Right cardiac atrium (tissue), 5 donors: ENCODE results near the gene TMCO1. TPM values are rescaled to one million over a fixed set of nuclear protein-coding genes. Genes with fewer than 3 reads are reported as not detected.
"Not testable (repeated sequence)": the region's sequence is repeated elsewhere in the genome, so short reads cannot be mapped to it uniquely, and the experiment has no call there.

ENCODE experiments used
- ATAC-seq, 2 donors: fragments of 200-7000 bp; cut with Tn5 transposase; one replicate each; pipeline versions ENCODE4 v1.8.0 to v1.9.1; 2020; ENCODE audit warnings: moderate library complexity in 2 of 2, mild to moderate bottlenecking in 1 of 2
- DNase-seq, 3 donors: peaks; one replicate each; pipeline ENCODE4 v3.0.0-alpha.2; 2020
- H3K27ac ChIP-seq: one replicate; pipeline ENCODE4 v1.5.1; 2013; ENCODE audit warnings: mild to moderate bottlenecking, low read length, control low read depth, moderate library complexity
- H3K27me3 ChIP-seq: one replicate; pipeline ENCODE4 v1.6.1; 2013; ENCODE audit not compliant: control insufficient read depth, insufficient read depth
- H3K4me1 ChIP-seq: one replicate; pipeline ENCODE4 v1.6.1; 2013; ENCODE audit warnings: low read length; ENCODE audit not compliant: control insufficient read depth, insufficient read depth
- H3K4me3 ChIP-seq: one replicate; pipeline ENCODE4 v1.5.1; 2013; ENCODE audit warnings: low read length, control low read depth
- H3K9me3 ChIP-seq: one replicate; pipeline ENCODE4 v1.6.1; 2013; ENCODE audit warnings: low read length; ENCODE audit not compliant: control insufficient read depth
- WGBS: extraction: QIAGEN DNeasy Blood & Tissue Kit; methylation state at CpG from one replicate; pipeline ENCODE4 v1.1.7; 2013; 5-methylcytosine and 5-hydroxymethylcytosine counted together
- intact Hi-C, 4 donors: fragments of 100-400 bp; cut with DNase I; formaldehyde crosslinking; loops; one replicate each; pipeline versions ENCODE4 v1.11.0 to v1.14.0; 2022 to 2023
- polyA plus RNA-seq: library from polyadenylated mRNA; stranded (reverse); fragments of 200-250 nt; gene quantifications from one replicate; pipeline ENCODE4 v1.2.3, GENCODE V29; 2013
- total RNA-seq, 4 donors: library from RNA; stranded (reverse); fragmentation: NEBNext Ultra II Directional; extraction: Animal tissue kit (Norgen Biotek cat#: 25700); gene quantifications; one replicate each; pipeline ENCODE4 v1.2.1, GENCODE V29; 2021
- donor health status: healthy with polysubstance abuse.
- donor health status: DM: no; HTN: yes; CAD: no.
- donor health status: DM: no; HTN: no; CAD: no.
- donor health status: DM: no; HTN: yes; CAD: no; lungs with severe emphysema.
- donor health status: DM: yes; HTN: yes; CAD: no.

The TMCO1 gene
- total and polyA plus RNA-seq, 5 donors: 45.7 to 62.7 (median 54.9) TPM

GRCh38 chr1:165783519-165783918, 14.9 kb upstream of the TMCO1 start:
- H3K9me3 ChIP-seq, H3K4me1 ChIP-seq, H3K27me3 ChIP-seq, ATAC-seq, H3K27ac ChIP-seq, intact Hi-C loops, H3K4me3 ChIP-seq, DNase-seq: not testable (repeated sequence)
- 90% methylated on average over 11 of the region's 11 CpGs for WGBS

DNA sequence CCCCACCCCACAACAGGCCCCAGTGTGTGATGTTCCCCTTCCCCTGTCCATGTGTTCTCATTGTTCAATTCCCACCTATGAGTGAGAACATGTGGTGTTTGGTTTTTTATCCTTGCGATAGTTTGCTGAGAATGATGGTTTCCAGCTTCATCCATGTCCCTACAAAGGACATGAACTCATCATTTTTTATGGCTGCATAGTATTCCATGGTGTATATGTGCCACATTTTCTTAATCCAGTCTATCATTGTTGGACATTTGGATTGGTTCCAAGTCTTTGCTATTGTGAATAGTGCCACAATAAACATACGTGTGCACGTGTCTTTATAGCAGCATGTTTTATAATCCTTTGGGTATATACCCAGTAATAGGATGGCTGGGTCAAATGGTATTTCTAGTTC, 9.5 kb upstream of the TMCO1 start:
- H3K27me3 ChIP-seq, H3K27ac ChIP-seq, DNase-seq, ATAC-seq, H3K9me3 ChIP-seq, H3K4me3 ChIP-seq, H3K4me1 ChIP-seq: not testable (repeated sequence)
- WGBS: no CpG with 5 or more reads among the region's 3 CpGs
- intact Hi-C loops: loop anchor here in 1 of 4 donors (10.0 kb wide), 1 partner anchor 47 kb away; the partner anchor contains the start of gene UCK2

GRCh38 chr1:165773324-165773965, 4.8 kb upstream of the TMCO1 start:
- no peaks in the 10 kb centered on the region for H3K9me3 ChIP-seq
- intact Hi-C loops: loop anchor here in 1 of 4 donors (10.0 kb wide), 1 partner anchor 51 kb away; the partner anchor contains the start of gene UCK2
- H3K4me1 ChIP-seq: peaks cover 2% of the 10 kb centered on the region
- no peak overlapping the region for H3K4me3 ChIP-seq
- 89% methylated on average over 9 of the region's 9 CpGs for WGBS
- ATAC-seq (no peak), DNase-seq (no peak)
- no peak overlapping the region for H3K27ac ChIP-seq
- no peaks in the 10 kb centered on the region for H3K27me3 ChIP-seq

GRCh38 chr1:165772739-165773138, 4.1 kb upstream of the TMCO1 start:
- ATAC-seq (no peak), DNase-seq (no peak)
- Histone ChIP-seq H3K27ac (no peak overlapping the region), H3K4me3 (no peak overlapping the region), H3K4me1 (peaks cover 3% of the 10 kb centered on the region), H3K27me3 (no peaks in the 10 kb centered on the region), H3K9me3 (no peaks in the 10 kb centered on the region)
- 86% methylated on average over 3 of the region's 3 CpGs for WGBS
- intact Hi-C loops: loop anchor here in 1 of 4 donors (10.0 kb wide), 1 partner anchor 52 kb away; the partner anchor contains the start of gene UCK2

DNA sequence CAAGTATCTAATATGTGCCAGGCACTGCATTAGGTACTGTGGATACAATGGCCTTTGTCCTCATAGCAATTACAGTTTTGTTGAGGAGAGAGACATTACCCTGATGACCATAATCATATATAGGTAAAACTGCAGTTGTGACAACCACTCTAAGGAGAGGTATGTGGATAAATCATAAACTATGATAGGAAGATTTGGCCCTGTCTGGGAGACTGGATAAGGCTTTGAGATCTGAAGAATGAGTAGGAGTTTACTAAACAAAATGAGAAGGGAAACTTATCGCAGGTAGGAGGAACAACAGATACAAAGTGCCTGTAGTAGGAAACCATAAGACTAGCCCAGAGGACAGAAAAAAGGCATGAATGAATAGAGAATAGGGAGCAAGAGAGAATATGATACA, 4.4 kb downstream of the TMCO1 start:
- ATAC-seq (no peak), DNase-seq (no peak)
- no peaks in the 10 kb centered on the region for H3K27me3 ChIP-seq
- peaks cover 3% of the 10 kb centered on the region for H3K4me1 ChIP-seq
- WGBS: 95% methylated on average over 1 of the region's 1 CpG
- no peaks in the 10 kb centered on the region for H3K9me3 ChIP-seq
- H3K27ac ChIP-seq: no peak overlapping the region
- H3K4me3 ChIP-seq: no peak overlapping the region
- intact Hi-C loops: no loop called here

- H3K4me3 ChIP-seq: no peak overlapping the region
- ATAC-seq (no peak), DNase-seq (no peak)
- 89% methylated on average over 2 of the region's 2 CpGs for WGBS
- H3K9me3 ChIP-seq: no peaks in the 10 kb centered on the region
- intact Hi-C loops: no loop called here
- no peak overlapping the region for H3K27ac ChIP-seq
- no peaks in the 10 kb centered on the region for H3K27me3 ChIP-seq
- peaks cover 3% of the 10 kb centered on the region for H3K4me1 ChIP-seq
Observed at GRCh38 chr1:165763442-165763841, 5.2 kb downstream of the TMCO1 start.

GRCh38 chr1:165762725-165763124, 5.9 kb downstream of the TMCO1 start:
- peaks cover 2% of the 10 kb centered on the region for H3K4me1 ChIP-seq
- H3K9me3 ChIP-seq: no peaks in the 10 kb centered on the region
- 94% methylated on average over 1 of the region's 1 CpG for WGBS
- no peak overlapping the region for H3K4me3 ChIP-seq
- H3K27ac ChIP-seq: no peak overlapping the region
- H3K27me3 ChIP-seq: no peaks in the 10 kb centered on the region
- DNase-seq (no peak), ATAC-seq (no peak)
- intact Hi-C loops: no loop called here

GRCh38 chr1:165759095-165759494, 9.6 kb downstream of the TMCO1 start:
- H3K4me3 ChIP-seq: no peak overlapping the region
- no peak overlapping the region for H3K27ac ChIP-seq
- no peak for ATAC-seq
- H3K4me1 ChIP-seq: no peaks in the 10 kb centered on the region
- intact Hi-C loops: no loop called here
- H3K27me3 ChIP-seq: no peaks in the 10 kb centered on the region
- no peaks in the 10 kb centered on the region for H3K9me3 ChIP-seq
- no peak for DNase-seq

DNA sequence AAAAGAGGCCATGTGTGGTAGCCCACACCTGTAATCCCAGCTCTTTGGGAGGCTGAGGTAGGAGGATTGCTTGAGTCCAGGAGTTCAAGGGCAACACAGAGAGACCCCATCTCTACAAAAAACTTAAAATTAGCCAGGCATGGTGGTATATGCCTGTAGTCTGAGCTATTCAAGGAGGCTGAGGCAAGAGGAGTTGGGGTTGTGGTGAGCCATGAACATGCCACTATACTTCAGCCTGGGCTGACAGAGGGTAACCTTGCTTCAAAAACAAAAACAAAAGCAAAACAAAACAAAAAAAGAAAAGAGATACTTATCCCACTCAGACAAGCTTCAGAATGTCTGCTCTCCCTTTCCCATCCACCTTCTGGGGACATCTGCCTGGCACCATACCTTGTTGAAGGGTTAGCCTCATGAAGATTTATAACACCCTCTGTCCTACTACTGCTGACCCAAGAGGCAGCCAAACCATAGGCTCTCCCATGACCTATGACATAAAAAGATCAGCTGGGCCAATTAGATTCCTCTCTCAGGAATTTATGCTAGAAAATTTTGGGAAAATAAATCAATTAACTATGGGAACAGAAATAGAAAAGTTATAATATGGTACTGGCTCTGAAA, 13.2 kb downstream of the TMCO1 start:
- Histone ChIP-seq H3K9me3 (no peaks in the 10 kb centered on the region), H3K4me3 (no peak overlapping the region), H3K4me1 (no peaks in the 10 kb centered on the region), H3K27me3 (no peaks in the 10 kb centered on the region), H3K27ac (no peak overlapping the region)
- no peak for ATAC-seq
- no peak for DNase-seq
- intact Hi-C loops: no loop called here

GRCh38 chr1:165753934-165754333, 14.7 kb downstream of the TMCO1 start:
- DNase-seq: no peak
- Histone ChIP-seq H3K27me3 (no peaks in the 10 kb centered on the region), H3K4me3 (no peak overlapping the region), H3K27ac (no peak overlapping the region), H3K4me1 (no peaks in the 10 kb centered on the region), H3K9me3 (no peaks in the 10 kb centered on the region)
- no peak for ATAC-seq
- intact Hi-C loops: no loop called here

DNA sequence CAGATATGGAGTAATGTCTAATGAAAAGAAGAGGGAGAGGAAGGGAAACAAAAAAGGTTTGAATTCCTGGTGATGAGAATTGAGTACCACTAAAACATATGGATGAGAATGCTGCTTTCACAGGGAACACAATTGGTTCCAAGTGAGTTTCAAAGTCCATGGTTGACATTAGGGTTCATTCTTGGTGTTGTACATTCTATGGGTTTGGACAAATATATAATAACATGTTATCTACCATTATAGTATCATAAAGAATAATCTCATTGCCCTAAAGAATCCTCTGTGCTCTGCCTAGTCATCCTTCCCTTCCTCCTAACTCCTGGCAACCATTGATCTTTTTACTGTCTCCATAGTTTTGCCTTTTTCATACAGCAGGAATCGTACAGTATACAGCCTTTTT, 20.1 kb downstream of the TMCO1 start:
- DNase-seq (no peak), ATAC-seq (no peak)
- no peak overlapping the region for H3K4me3 ChIP-seq
- no peaks in the 10 kb centered on the region for H3K9me3 ChIP-seq
- H3K27me3 ChIP-seq: no peaks in the 10 kb centered on the region
- H3K27ac ChIP-seq: no peak overlapping the region
- WGBS: 98% methylated on average over 1 of the region's 1 CpG
- intact Hi-C loops: no loop called here
- no peaks in the 10 kb centered on the region for H3K4me1 ChIP-seq
